Sigmoid colon (tissue), 4 donors: Measurements from ENCODE around the gene GALNT18.

Source experiments
- CTCF ChIP-seq, 4 experiments: fragments of 450-650 bp in 3 of 4; fragments of 200-600 bp in 1 of 4; IDR thresholded peaks; one replicate each; pipeline ENCODE4 v1.5.1; 2016 to 2019; ENCODE audit warnings: antibody characterized with exemption in 4 of 4, mild to moderate bottlenecking in 3 of 4, moderate library complexity in 2 of 4
- EP300 ChIP-seq, 4 donors: sonication (generic); formaldehyde crosslinking; IDR thresholded peaks; one replicate each; pipeline ENCODE4 v1.6.1; 2017; ENCODE audit warnings: antibody characterized with exemption in 4 of 4
- POLR2A ChIP-seq, 2 donors: fragments of 450-650 bp; IDR thresholded peaks; one replicate each; pipeline ENCODE4 v1.6.1; 2016; ENCODE audit warnings: antibody characterized with exemption in 2 of 2, mild to moderate bottlenecking in 2 of 2, moderate library complexity in 2 of 2
- POLR2AphosphoS5 ChIP-seq, 4 donors: sonication (generic); formaldehyde crosslinking; IDR thresholded peaks; one replicate each; pipeline ENCODE4 v1.6.1; 2017; ENCODE audit warnings: antibody characterized with exemption in 4 of 4

GRCh38 chr11:11251394-11251970 lies 370.3 kb downstream of the GALNT18 start:
- TF ChIP-seq POLR2AphosphoS5 (IDR thresholded peaks at IDR 0.05) (no peak), CTCF (IDR thresholded peaks at IDR 0.05) (no peak), POLR2A (IDR thresholded peaks at IDR 0.05) (no peak), EP300 (IDR thresholded peaks at IDR 0.05) (no peak)
